Astrocyte (in vitro differentiated cells and primary cell): ENCODE measurements around the gene PLPPR1. TPM values are rescaled to one million over a fixed set of nuclear protein-coding genes. Genes with fewer than 3 reads are reported as not detected.

Experiments
- DNase-seq: peaks from one replicate; pipeline ENCODE4 v3.0.0-alpha.2; 2010; ENCODE audit warnings: low read depth
- FAIRE-seq: peaks from 2 replicates; lab custom pipeline; 2011; peaks lifted over from hg19 to GRCh38; lab: Jason Lieb, UNC
- H2AFZ ChIP-seq: 2 replicates; pipeline ENCODE4 v1.6.0; 2012; ENCODE audit warnings: low read depth, low read length, inconsistent platforms
- H3K27ac ChIP-seq: 2 replicates; pipeline ENCODE4 v1.5.1; 2011; ENCODE audit warnings: low read depth, low read length, inconsistent platforms
- H3K27me3 ChIP-seq: 2 replicates; pipeline ENCODE4 v1.6.0; 2011; ENCODE audit warnings: low read length, inconsistent platforms; ENCODE audit not compliant: insufficient read depth
- H3K36me3 ChIP-seq: 2 replicates; pipeline ENCODE4 v1.5.1; 2011; ENCODE audit warnings: low read length, inconsistent platforms; ENCODE audit not compliant: insufficient read depth
- H3K4me1 ChIP-seq: 2 replicates; pipeline ENCODE4 v1.5.1; 2011; ENCODE audit warnings: low read length, inconsistent platforms; ENCODE audit not compliant: insufficient read depth
- H3K4me2 ChIP-seq: 2 replicates; pipeline ENCODE4 v1.6.0; 2012; ENCODE audit warnings: low read length, inconsistent platforms
- H3K4me3 ChIP-seq: 2 replicates; pipeline ENCODE4 v1.5.1; 2011; ENCODE audit warnings: low read depth, mild to moderate bottlenecking, low read length, inconsistent platforms; ENCODE audit not compliant: insufficient read depth
- H3K79me2 ChIP-seq: 2 replicates; pipeline ENCODE4 v1.6.0; 2012; ENCODE audit warnings: mild to moderate bottlenecking, low read length, inconsistent platforms; ENCODE audit not compliant: insufficient read depth
- H3K9ac ChIP-seq: 2 replicates; pipeline ENCODE4 v1.6.0; 2012; ENCODE audit warnings: mild to moderate bottlenecking, low read length, inconsistent platforms
- H3K9me3 ChIP-seq: 2 replicates; pipeline ENCODE4 v1.5.1; 2012; ENCODE audit warnings: low read depth, mild to moderate bottlenecking, low read length, inconsistent platforms; ENCODE audit not compliant: insufficient read depth
- H4K20me1 ChIP-seq: 2 replicates; pipeline ENCODE4 v1.6.0; 2012; ENCODE audit warnings: low read length, inconsistent platforms; ENCODE audit not compliant: insufficient read depth
- H3K27ac Mint-ChIP-seq: one replicate; pipeline ENCODE4 v1.8.0; 2021; ENCODE audit warnings: mild to moderate bottlenecking, mixed read lengths; ENCODE audit not compliant: unreplicated experiment
- H3K27me3 Mint-ChIP-seq: one replicate; pipeline ENCODE4 v1.8.0; 2021; ENCODE audit warnings: low read depth, mixed read lengths; ENCODE audit not compliant: unreplicated experiment
- H3K36me3 Mint-ChIP-seq: one replicate; pipeline ENCODE4 v1.8.0; 2021; ENCODE audit warnings: low read depth, mixed read lengths; ENCODE audit not compliant: unreplicated experiment
- H3K4me1 Mint-ChIP-seq: one replicate; pipeline ENCODE4 v1.8.0; 2021; ENCODE audit warnings: low read depth, mixed read lengths; ENCODE audit not compliant: unreplicated experiment
- H3K4me3 Mint-ChIP-seq: one replicate; pipeline ENCODE4 v1.8.0; 2021; ENCODE audit warnings: mild to moderate bottlenecking, moderate library complexity, mixed read lengths; ENCODE audit not compliant: unreplicated experiment
- H3K9me3 Mint-ChIP-seq: one replicate; pipeline ENCODE4 v1.8.0; 2021; ENCODE audit warnings: mild to moderate bottlenecking, mixed read lengths; ENCODE audit not compliant: unreplicated experiment
- CTCF ChIP-seq: IDR thresholded peaks from 2 replicates; pipeline ENCODE4 v1.5.1; 2011; ENCODE audit warnings: low read depth, mild to moderate bottlenecking, inconsistent platforms, low read length, moderate library complexity; ENCODE audit not compliant: insufficient read depth
- EZH2 ChIP-seq: IDR thresholded peaks from 2 replicates; pipeline ENCODE4 v1.6.1; 2012; ENCODE audit warnings: mild to moderate bottlenecking, low read length, inconsistent platforms; ENCODE audit not compliant: insufficient read depth
- total RNA-seq: library from RNA; stranded (reverse); gene quantifications from 2 replicates; pipeline ENCODE4 v1.2.1, GENCODE V29; 2021

Gene PLPPR1
- total RNA-seq, 1 donor from 2014 or later = not detected

- no peaks in the 10 kb centered on the region for H3K9me3 Mint-ChIP-seq
- TF ChIP-seq CTCF (no peak), EZH2 (no peak)
- H2AFZ ChIP-seq = no peak overlapping the region
- H4K20me1 ChIP-seq = no peaks in the 10 kb centered on the region
- H3K4me2 ChIP-seq = no peak overlapping the region
- H3K4me3 ChIP-seq = no peak overlapping the region
- H3K9ac ChIP-seq = no peak overlapping the region
- H3K36me3 Mint-ChIP-seq = no peaks in the 10 kb centered on the region
- H3K4me1 ChIP-seq = no peaks in the 10 kb centered on the region
- no peaks in the 10 kb centered on the region for H3K79me2 ChIP-seq
- H3K27ac ChIP-seq = no peak overlapping the region
- H3K27me3 ChIP-seq = no peaks in the 10 kb centered on the region
- no peak overlapping the region for H3K4me3 Mint-ChIP-seq
- no peaks in the 10 kb centered on the region for H3K4me1 Mint-ChIP-seq
- H3K9me3 ChIP-seq = no peaks in the 10 kb centered on the region
- H3K27me3 Mint-ChIP-seq = no peaks in the 10 kb centered on the region
- DNase-seq = no peak
- H3K36me3 ChIP-seq = no peaks in the 10 kb centered on the region
- FAIRE-seq = no peak
- no peak overlapping the region for H3K27ac Mint-ChIP-seq
Measured at GRCh38 chr9:101299901-101300300, 271.4 kb downstream of the PLPPR1 start.

GRCh38 chr9:101307051-101307450, 278.5 kb downstream of the PLPPR1 start:
- no peaks in the 10 kb centered on the region for H3K4me1 ChIP-seq
- H3K9me3 ChIP-seq = no peaks in the 10 kb centered on the region
- no peaks in the 10 kb centered on the region for H4K20me1 ChIP-seq
- FAIRE-seq (no peak), DNase-seq (peak; percentile 2)
- H3K9me3 Mint-ChIP-seq = no peaks in the 10 kb centered on the region
- H3K36me3 ChIP-seq = no peaks in the 10 kb centered on the region
- H3K9ac ChIP-seq = no peak overlapping the region
- no peak overlapping the region for H3K27ac Mint-ChIP-seq
- no peak overlapping the region for H3K4me3 ChIP-seq
- H3K36me3 Mint-ChIP-seq = no peaks in the 10 kb centered on the region
- no peak overlapping the region for H3K4me2 ChIP-seq
- no peaks in the 10 kb centered on the region for H3K79me2 ChIP-seq
- no peak overlapping the region for H2AFZ ChIP-seq
- H3K4me1 Mint-ChIP-seq = peaks cover 5% of the 10 kb centered on the region
- H3K4me3 Mint-ChIP-seq = no peak overlapping the region
- TF ChIP-seq EZH2 (no peak), CTCF (no peak)
- no peak overlapping the region for H3K27ac ChIP-seq
- H3K27me3 ChIP-seq = no peaks in the 10 kb centered on the region
- H3K27me3 Mint-ChIP-seq = no peaks in the 10 kb centered on the region

GRCh38 chr9:101307524-101308213, 279.1 kb downstream of the PLPPR1 start:
- Histone ChIP-seq H4K20me1 (no peaks in the 10 kb centered on the region), H3K4me3 (no peak overlapping the region), H3K27ac (no peak overlapping the region), H3K9ac (no peak overlapping the region), H3K9me3 (no peaks in the 10 kb centered on the region), H3K36me3 (no peaks in the 10 kb centered on the region), H3K79me2 (no peaks in the 10 kb centered on the region), H3K4me1 (no peaks in the 10 kb centered on the region), H3K27me3 (no peaks in the 10 kb centered on the region), H3K4me2 (no peak overlapping the region), H2AFZ (no peak overlapping the region)
- Mint-ChIP-seq H3K27ac (no peak overlapping the region), H3K4me1 (peaks cover 5% of the 10 kb centered on the region), H3K27me3 (no peaks in the 10 kb centered on the region), H3K36me3 (no peaks in the 10 kb centered on the region), H3K4me3 (no peak overlapping the region), H3K9me3 (no peaks in the 10 kb centered on the region)
- FAIRE-seq = no peak
- no peak for TF ChIP-seq EZH2
- no peak for TF ChIP-seq CTCF
- peak; percentile 16 for DNase-seq
